COLO668 (cell line): ENCODE measurements around the gene MTMR10.

ENCODE experiments used
- DNase-seq: peaks from one replicate; lab custom pipeline; 2025; ENCODE audit not compliant: unreplicated experiment; lab: John Stamatoyannopoulos, UW

The MTMR10 gene

DNA sequence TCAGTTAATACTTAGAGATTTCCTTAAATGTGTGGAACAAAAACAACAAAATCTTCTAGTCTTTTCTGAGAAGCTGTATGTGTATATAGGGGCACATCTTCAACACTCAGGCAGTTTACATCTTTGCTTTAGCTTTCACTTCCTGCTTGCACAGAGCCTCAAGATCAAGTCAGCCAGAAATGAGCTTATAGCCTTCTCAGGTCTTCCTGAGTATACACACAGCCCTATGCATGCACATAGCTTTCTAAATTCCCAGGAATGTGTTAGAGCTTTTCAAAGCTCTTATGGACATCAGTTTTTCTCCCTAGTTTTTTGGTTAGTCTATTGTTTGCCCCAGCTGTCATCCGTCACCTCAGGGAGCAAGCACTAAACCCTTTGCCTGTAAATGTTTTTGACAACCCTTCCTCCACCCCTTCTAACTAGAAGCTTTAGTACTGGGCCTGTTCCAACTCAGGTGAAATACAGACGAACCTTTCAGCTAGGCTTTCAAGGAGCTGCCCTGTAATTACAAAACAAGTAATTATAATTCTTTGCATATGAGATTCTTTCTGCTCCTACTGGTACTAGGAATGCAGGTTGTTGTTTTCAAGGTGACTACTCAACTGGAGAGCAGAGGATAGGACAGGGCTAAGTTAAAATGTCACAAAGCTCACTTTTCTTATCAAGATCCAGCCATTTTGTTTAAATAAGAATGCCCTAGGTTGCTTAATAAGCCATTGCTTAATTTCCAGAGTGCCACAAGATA, 22.6 kb upstream of the MTMR10 start:
- no peak for DNase-seq

GRCh38 chr15:31012455-31012854, 21.0 kb upstream of the MTMR10 start:
- DNase-seq = no peak

DNA sequence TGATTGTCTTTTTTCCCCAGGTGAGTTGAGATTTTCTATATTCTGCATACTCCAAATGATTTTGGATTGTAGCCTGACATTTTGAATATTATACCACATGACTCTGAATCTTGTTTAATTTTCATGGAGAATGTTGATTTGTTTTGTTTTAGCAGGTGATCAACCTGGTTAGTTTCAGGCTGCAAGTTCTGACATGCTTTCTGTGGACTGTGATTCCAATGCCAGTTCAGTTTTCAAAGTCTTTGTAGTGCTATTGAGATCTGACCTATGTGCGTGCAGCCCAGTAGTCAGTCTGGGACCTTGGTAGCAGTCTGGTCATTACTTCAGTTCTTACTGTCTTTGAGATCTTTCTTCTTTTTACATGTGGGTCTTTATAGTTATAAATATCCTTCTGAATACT, 18.6 kb upstream of the MTMR10 start:
- DNase-seq = no peak

DNA sequence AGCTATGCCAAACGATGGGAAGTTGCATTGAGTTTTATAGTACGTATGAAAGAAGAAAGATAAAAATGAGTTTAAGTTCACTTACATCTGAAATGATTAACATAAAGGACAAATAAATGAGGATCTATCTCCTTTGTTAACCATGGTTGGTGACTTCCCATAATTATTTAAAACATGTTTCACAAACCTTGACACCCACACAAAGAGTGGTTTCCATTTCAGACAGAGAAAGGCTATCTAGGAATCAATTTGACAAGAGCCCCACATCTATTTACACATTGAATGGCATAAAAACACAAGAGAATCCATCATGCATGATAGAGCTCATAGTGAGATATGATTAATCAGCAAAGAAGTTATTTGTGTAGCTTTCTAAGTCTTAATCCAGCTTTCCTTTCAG, 14.2 kb upstream of the MTMR10 start:
- no peak for DNase-seq

DNA sequence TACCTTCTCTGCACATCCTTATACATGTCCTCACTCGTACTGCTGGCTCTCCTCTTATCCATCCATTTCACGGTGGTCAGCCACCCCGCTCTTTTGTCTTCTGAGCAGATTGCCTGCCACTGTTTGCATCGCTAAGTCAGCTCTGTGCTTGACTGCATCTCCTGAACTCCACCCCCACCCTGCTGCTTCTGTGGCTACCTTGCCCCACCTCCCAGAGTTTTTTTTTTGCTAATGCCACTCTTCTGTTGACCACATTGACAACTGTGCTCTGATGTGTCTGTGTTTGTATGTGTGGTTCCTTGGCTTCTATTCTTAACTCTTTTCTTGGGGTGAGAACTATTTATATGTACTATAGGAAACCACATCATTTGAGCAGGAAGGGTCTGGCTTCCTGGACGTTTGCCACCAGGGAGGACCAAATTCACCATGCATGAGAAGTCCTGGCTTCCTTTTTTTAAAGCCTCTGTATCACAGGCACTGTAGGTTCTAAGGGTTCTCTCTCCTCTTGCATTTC, 12.8 kb upstream of the MTMR10 start:
- DNase-seq = no peak

- no peak for DNase-seq
Observed at GRCh38 chr15:31001702-31002101, 10.3 kb upstream of the MTMR10 start.

- DNase-seq = no peak
Observed at GRCh38 chr15:30999729-31000128, 8.3 kb upstream of the MTMR10 start.

GRCh38 chr15:30997270-30997669, 5.8 kb upstream of the MTMR10 start:
- DNase-seq = no peak

DNA sequence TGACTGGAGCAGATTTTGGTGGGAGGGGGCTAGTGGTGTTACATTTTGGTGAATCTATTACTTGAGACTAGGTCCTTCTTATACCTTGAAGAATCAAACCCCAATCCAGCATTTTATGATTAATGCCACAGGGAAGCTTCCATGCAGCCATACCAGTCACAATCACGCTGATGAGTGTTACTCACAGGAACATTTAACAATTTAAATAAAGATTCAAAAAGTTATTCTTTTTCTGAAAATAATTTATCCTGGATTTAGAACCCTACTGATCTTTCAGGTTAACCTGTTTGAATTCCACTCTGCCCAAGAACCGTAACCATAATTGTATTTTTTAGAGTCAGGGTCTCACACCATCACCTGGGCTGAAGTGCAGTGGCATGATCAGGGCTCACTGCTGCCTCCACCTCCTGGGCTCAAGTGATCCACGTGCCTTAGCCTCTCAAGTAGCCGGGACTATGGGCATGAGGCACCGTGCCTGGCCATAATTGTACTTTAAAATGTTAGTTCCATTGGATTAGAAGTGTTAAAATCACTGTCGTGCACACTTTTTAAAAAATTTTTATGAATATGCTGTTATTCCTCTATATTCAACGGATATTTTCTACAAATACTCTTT, 929 bp upstream of the MTMR10 start:
- DNase-seq = no peak

DNA sequence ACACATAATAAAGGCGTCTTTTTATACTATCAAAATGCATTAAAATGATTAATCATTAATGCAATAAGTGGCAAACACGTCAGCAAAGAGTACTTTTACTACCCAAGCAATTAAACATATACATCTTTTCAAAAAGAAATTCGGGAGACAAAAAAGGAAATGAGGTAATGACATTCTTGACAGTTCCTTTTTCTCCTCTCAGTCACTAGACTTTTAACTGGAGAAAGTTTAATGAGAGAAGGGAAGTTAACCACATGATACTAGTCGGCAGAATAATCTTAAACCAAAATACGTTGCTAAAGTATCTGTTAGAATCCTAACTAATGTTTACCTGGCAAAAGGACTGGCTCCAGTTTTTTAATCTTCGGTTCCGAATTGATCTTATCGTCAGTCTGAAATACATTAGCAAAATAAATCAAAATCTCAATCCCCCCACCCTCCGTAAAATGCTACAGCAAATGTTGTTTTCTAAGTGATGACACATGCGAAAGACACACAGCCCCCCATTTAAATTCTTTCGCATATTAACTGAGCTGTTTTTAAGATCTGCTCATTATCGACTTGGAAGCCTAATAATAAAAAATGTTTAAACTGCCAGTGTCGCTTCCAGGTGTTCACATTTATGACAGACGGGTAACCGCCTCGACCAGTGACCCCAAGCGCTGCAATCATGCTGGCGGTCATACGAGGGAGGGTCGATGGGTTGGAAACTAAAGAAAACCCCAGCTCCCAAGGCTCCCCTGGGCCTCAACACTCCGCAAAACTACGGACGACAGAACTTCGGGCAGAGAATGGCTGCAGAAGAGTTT, 778 bp downstream of the MTMR10 start:
- no peak for DNase-seq

DNA sequence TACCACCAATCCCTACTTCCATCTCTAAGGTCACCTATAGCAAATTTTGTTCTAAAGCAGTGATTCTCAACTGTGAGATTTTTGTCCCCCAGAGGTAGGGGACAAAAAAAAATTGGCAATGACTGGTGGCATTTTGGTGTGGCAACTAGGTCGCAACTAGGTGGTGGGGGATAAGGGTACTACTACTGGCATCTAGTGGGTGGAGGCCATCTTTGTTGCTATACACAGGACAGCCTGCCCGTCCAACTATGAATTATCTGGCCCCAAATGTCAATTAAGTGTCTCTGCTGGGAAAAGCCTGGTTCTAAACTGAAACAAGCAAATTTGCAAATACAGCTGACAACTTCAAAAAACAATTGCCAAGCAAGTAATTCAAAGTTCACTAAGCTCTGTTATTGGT, 1.4 kb downstream of the MTMR10 start:
- DNase-seq = no peak

GRCh38 chr15:30985081-30985531, 6.3 kb downstream of the MTMR10 start:
- DNase-seq = no peak

DNA sequence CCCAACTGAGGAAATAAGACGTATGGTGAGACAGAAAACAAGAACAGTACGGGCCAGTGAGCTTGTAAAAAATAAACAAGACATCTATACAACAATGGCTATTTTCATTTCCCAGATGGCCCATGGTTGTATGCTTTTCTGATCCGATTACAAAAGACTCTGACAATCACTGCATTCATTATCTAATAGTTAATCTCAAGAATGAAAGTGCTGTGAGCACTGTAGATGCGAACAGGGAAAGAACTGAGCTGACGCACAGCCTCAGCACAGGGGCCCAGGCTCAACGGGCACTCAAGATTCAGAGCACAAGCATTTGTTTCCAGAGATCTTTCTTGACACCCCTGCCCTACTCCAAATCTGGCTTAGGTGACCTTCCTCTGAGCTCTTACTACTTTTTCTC, 6.9 kb downstream of the MTMR10 start:
- DNase-seq = no peak

DNA sequence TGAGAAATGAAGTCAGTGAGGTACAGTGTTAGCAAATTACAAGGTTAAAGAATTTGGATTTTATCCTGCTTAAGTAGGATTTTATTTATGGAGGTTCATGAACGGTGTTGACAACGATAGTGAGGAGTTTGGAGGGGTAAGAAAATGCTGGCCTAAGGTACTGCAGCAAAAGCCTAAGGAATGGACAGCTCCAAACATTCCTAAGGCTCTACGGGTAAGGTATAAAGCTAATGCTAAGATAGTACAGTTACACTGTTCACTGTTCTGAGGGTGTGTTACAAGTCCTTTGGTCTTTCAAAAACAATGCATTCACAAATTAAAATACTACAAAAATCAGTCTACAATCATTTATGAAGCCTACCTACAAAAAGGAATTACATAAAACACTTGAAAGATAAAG, 7.3 kb downstream of the MTMR10 start:
- DNase-seq = no peak

DNA sequence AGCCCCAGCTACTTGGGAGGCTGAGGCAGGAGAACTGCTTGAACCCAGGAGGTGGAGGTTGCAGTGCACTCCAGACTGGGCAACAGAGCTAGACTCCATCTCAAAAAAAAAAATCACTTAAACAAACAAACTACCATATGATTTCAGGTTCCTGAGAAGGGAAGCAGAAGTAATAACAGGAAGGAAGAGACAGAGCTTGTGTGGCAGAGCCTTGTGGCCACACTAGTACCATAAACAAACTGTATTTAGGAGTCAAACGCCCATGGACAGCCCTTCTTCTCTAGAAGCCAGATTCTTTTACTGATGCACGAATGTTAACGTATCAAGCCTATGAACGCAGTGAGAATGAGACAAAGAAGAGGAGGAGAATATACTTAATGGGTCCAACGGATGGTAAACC, 12.0 kb downstream of the MTMR10 start:
- no peak for DNase-seq

- no peak for DNase-seq
Observed at GRCh38 chr15:30978328-30978727, 13.1 kb downstream of the MTMR10 start.

DNA sequence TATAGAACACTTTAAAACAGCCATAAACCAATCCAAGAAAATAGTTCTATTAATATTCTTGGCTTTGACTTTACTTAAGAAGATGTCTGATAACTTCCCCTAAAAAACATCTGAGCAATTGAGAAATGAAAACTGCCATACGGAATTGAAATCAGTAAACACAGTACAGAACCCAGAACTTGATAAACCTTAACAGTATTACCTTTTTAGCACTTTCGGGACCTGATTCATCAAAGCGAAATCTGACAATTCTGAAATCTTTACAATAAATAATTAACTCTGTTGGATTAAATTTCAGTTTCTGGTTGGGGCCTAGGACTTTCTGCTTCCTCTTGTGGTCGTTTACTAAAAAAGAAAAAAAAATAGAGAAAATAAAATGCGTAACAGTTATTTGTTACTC, 17.3 kb downstream of the MTMR10 start:
- DNase-seq = no peak

GRCh38 chr15:30973379-30973778, 18.0 kb downstream of the MTMR10 start:
- DNase-seq = no peak

DNA sequence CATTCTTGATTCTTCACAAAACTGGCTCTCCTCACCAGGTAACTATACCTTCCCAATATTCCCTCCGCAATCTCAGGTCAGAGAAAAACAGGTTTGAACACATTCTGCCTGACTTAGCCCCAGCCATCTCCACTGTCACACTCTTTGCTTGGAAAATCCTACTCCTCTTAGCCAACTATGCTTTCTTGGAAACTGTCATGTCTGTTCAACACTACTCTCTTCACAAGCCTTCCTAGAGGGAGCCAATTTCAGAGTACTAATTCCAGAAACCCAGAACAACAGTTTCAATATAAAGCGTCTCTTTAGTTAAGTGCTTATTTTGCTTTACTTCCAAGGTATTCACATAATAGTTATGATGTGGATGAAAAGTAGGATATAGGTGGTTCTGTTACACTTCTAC, 21.7 kb downstream of the MTMR10 start:
- DNase-seq = no peak

GRCh38 chr15:30963681-30964080, 27.7 kb downstream of the MTMR10 start:
- DNase-seq = no peak

- DNase-seq = no peak
Observed at GRCh38 chr15:30962659-30963058, 28.8 kb downstream of the MTMR10 start.

DNA sequence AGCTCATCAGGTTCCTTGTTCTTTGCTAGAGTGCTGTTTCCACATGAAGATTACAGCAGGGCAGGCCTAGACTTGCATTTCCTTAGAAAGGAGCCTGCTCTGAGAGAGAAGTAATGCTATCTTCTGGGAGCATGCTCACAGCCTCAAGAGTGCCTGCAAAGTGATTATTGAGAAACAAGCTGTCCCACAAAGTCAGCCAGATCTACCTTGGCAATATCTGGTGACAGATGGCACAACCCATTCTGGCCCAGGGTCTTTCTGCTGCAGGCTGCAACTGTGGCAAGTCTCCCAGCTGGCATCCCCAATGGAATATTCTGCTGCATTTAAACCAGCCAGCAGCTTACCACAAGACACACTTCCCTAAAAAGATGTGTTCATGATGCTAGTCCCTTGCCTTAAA, 29.3 kb downstream of the MTMR10 start:
- DNase-seq = no peak
